Motor neuron (in vitro differentiated cells): ENCODE measurements around the gene LRRC73. TPM values are rescaled to one million over a fixed set of nuclear protein-coding genes. Genes with fewer than 3 reads are reported as not detected.
"Not testable (repeated sequence)": the region's sequence is repeated elsewhere in the genome, so short reads cannot be mapped to it uniquely, and the experiment has no call there.

Experiments used
- ATAC-seq, 8 experiments: fragments of 200-7000 bp; cut with Tn5 transposase; replicated peaks in 6 of 8; 2 replicates each; pipeline ENCODE4 v1.8.0; 2021; ENCODE audit warnings: mild to moderate bottlenecking in 8 of 8, moderate library complexity in 8 of 8
- H3K27ac ChIP-seq, 2 donors: fragments of 250-450 bp; sonication (Bioruptor Pico); 2 replicates each; pipeline ENCODE4 v1.9.0; 2021; ENCODE audit warnings: antibody characterized with exemption in 2 of 2, mild to moderate bottlenecking in 2 of 2, moderate library complexity in 1 of 2
- H3K4me1 ChIP-seq, 2 donors: fragments of 250-450 bp; sonication (Bioruptor Pico); replicated peaks in 1 of 2; 2 replicates each; pipeline ENCODE4 v1.6.1; 2021; ENCODE audit warnings: antibody characterized with exemption in 2 of 2, mild to moderate bottlenecking in 2 of 2, moderate library complexity in 1 of 2
- H3K4me3 ChIP-seq, 5 donors: fragments of 250-450 bp; sonication (Bioruptor Pico); 2 replicates each; pipeline ENCODE4 v1.9.0; 2021; ENCODE audit warnings: antibody characterized with exemption in 5 of 5, mild to moderate bottlenecking in 5 of 5, moderate library complexity in 4 of 5
- WGBS, 10 experiments: fragments of 450-650 bp; shearing (Covaris generic); methylation state at CpG; one replicate each; pipeline ENCODE4 v1.0.0; 2022; 5-methylcytosine and 5-hydroxymethylcytosine counted together
- in situ Hi-C, 9 experiments: fragments of 400-800 bp; cut with MboI; loops; one replicate each; pipeline ENCODE4 v1.15.0; 2021; ENCODE audit warnings: low sequenced_read_pairs in 9 of 9, low pct_unique_long_range_greater_than_20kb in 2 of 9; ENCODE audit not compliant: unreplicated experiment in 9 of 9
- total RNA-seq, 8 experiments: library from RNA; unstranded; fragments of 300-600 nt; gene quantifications; 2 replicates each; pipeline versions ENCODE4 v1.2.3 to v1.2.4, GENCODE V29; 2022

The LRRC73 gene
- total RNA-seq, 8 experiments from 2014 or later, result 0.67 to 3.7 (median 1.4) TPM

DNA sequence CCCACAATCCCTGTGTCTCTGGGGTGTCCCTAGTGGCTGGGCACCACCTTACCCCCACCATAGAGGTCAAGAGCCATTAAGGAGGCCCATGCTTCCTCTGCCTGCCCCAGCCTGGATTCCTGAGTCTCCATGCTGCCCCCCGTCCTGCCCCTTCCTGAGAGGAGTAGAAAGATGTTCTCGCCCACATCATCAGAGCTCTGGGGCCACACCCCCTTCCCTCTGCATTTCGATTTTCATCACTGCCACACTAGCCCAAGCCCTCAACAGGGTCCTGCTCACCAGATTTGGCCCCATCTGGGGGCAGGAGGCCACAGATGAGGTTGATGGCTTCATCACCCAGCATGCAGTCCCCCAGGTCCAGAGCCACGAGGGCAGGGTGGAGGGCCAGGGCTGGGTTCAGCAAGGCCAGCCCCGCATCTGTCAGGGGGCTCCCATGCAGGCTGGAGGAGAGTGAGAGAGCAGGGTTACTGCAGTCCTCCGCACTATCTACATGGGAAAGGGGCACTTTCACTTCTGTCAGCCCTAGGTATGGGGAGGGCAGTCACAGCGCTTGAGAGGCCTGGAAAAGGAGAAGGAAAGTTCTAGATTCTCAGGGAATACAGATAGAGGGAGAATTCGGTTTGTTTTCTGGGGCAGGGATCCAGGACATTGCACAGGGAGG lies 1.5 kb downstream of the LRRC73 start:
- Histone ChIP-seq H3K27ac (no peak overlapping the region), H3K4me3 (peak overlapping the region in 3 of 5 donors; percentile 58 to 88 (median 67)), H3K4me1 (peaks cover 15 to 17% of the 10 kb centered on the region in 2 donors)
- 40 to 70% (median 52%) methylated on average over 1 to 2 of the region's 8 CpGs; no CpG with 5 or more reads in 7 of the 10 experiments for WGBS, 10 experiments
- in situ Hi-C loops, result loop anchor here in 4 of 9 experiments (10.0 to 25.0 kb wide), 4 partner anchors 54 to 246 kb away; partner anchors contain the start of gene DLK2 (in 1 of the 4)
- ATAC-seq, result no peak

- no peak overlapping the region for H3K27ac ChIP-seq
- peak overlapping the region in 1 of 5 donors; percentile 5 for H3K4me3 ChIP-seq
- WGBS, 10 experiments, result 0 to 80% (median 40%) methylated on average over 1 to 4 of the region's 14 CpGs; no CpG with 5 or more reads in 1 of the 10 experiments
- ATAC-seq, result peak; percentile 27 to 49 (median 35)
- peaks cover 15 to 17% of the 10 kb centered on the region in 2 donors for H3K4me1 ChIP-seq
- in situ Hi-C loops, result loop anchor here in 4 of 9 experiments (10.0 to 25.0 kb wide), 4 partner anchors 52 to 245 kb away; partner anchors contain the start of gene DLK2 (in 1 of the 4)
Measured at GRCh38 chr6:43506667-43507471, 3.3 kb downstream of the LRRC73 start.

- 77 to 100% (median 86%) methylated on average over 1 to 3 of the region's 3 CpGs; no CpG with 5 or more reads in 4 of the 10 experiments for WGBS, 10 experiments
- ATAC-seq, result no peak
- Histone ChIP-seq H3K4me1 (peaks cover 15 to 17% of the 10 kb centered on the region in 2 donors), H3K27ac (no peak overlapping the region), H3K4me3 (no peak overlapping the region)
- in situ Hi-C loops, result loop anchor here in 4 of 9 experiments (10.0 to 25.0 kb wide), 4 partner anchors 51 to 244 kb away; partner anchors contain the start of gene DLK2 (in 1 of the 4)
Measured at GRCh38 chr6:43506171-43506570, 4.0 kb downstream of the LRRC73 start.

DNA sequence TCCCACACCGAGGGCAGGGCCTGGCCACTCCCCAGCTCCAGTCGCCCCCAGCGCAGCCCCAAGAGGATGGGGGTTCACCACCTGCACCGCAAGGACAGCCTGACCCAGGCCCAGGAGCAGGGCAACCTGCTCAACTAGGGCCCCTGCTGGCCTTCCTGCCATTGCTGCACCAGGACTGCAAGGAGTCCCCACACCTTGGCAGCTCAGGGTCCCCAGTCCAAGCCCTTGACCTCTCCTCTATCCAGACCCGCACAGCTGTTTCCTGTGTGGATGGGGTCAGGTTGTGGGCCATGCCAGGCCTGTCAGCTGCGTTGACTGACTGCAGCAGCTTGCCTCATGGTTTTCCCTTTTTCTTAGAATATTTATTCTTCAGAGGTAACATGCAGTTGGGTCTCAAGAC lies 4.4 kb downstream of the LRRC73 start:
- in situ Hi-C loops, result loop anchor here in 4 of 9 experiments (10.0 to 25.0 kb wide), 4 partner anchors 51 to 243 kb away; partner anchors contain the start of gene DLK2 (in 1 of the 4)
- H3K27ac ChIP-seq, result no peak overlapping the region
- H3K4me1 ChIP-seq, result peaks cover 13 to 17% of the 10 kb centered on the region in 2 donors
- H3K4me3 ChIP-seq, result no peak overlapping the region
- 38 to 100% (median 82%) methylated on average over 1 to 3 of the region's 6 CpGs; no CpG with 5 or more reads in 5 of the 10 experiments for WGBS, 10 experiments
- no peak for ATAC-seq

GRCh38 chr6:43504756-43505593 lies 5.2 kb downstream of the LRRC73 start:
- Histone ChIP-seq H3K4me3 (no peak overlapping the region), H3K4me1 (peaks cover 10 to 14% of the 10 kb centered on the region in 2 donors), H3K27ac (no peak overlapping the region)
- 88 to 100% (median 96%) methylated on average over 1 to 8 of the region's 26 CpGs; no CpG with 5 or more reads in 5 of the 10 experiments for WGBS, 10 experiments
- ATAC-seq, result no peak
- in situ Hi-C loops, result loop anchor here in 4 of 9 experiments (10.0 to 25.0 kb wide), 4 partner anchors 50 to 243 kb away; partner anchors contain the start of gene DLK2 (in 1 of the 4)

- Histone ChIP-seq H3K4me3 (no peak overlapping the region), H3K27ac (no peak overlapping the region), H3K4me1 (peaks cover 2 to 7% of the 10 kb centered on the region in 2 donors)
- in situ Hi-C loops, result loop anchor here in 4 of 9 experiments (10.0 to 25.0 kb wide), 4 partner anchors 49 to 241 kb away; partner anchors contain the start of gene DLK2 (in 1 of the 4)
- no peak for ATAC-seq
- 80 to 100% (median 98%) methylated on average over 1 to 4 of the region's 8 CpGs; no CpG with 5 or more reads in 4 of the 10 experiments for WGBS, 10 experiments
Measured at GRCh38 chr6:43503443-43503842, 6.7 kb downstream of the LRRC73 start.

GRCh38 chr6:43502666-43503065 lies 7.5 kb downstream of the LRRC73 start:
- H3K4me3 ChIP-seq, result no peak overlapping the region
- H3K27ac ChIP-seq, result no peak overlapping the region
- ATAC-seq, result no peak
- in situ Hi-C loops, result loop anchor here in 4 of 9 experiments (10.0 to 25.0 kb wide), 4 partner anchors 48 to 240 kb away; partner anchors contain the start of gene DLK2 (in 1 of the 4)
- WGBS, 10 experiments, result 40 to 70% methylated on average over 1 to 2 of the region's 4 CpGs; no CpG with 5 or more reads in 8 of the 10 experiments
- H3K4me1 ChIP-seq, result peaks cover 0 to 7% of the 10 kb centered on the region in 2 donors

- H3K4me3 ChIP-seq, result no peak overlapping the region
- ATAC-seq, result no peak
- no peaks in the 10 kb centered on the region for H3K4me1 ChIP-seq
- WGBS, 10 experiments, result 80 to 100% (median 86%) methylated on average over 1 to 2 of the region's 3 CpGs; no CpG with 5 or more reads in 5 of the 10 experiments
- in situ Hi-C loops, result loop anchor here in 4 of 9 experiments (10.0 to 25.0 kb wide), 4 partner anchors 46 to 239 kb away; partner anchors contain the start of gene DLK2 (in 1 of the 4)
- no peak overlapping the region for H3K27ac ChIP-seq
Measured at GRCh38 chr6:43500921-43501320, 9.2 kb downstream of the LRRC73 start.

- no peak overlapping the region for H3K27ac ChIP-seq
- no peaks in the 10 kb centered on the region for H3K4me1 ChIP-seq
- H3K4me3 ChIP-seq, result no peak overlapping the region
- 77 to 100% (median 88%) methylated on average over 1 to 7 of the region's 12 CpGs; no CpG with 5 or more reads in 3 of the 10 experiments for WGBS, 10 experiments
- ATAC-seq, result no peak
- in situ Hi-C loops, result no loop called here
Measured at GRCh38 chr6:43499028-43499815, 10.9 kb downstream of the LRRC73 start.

DNA sequence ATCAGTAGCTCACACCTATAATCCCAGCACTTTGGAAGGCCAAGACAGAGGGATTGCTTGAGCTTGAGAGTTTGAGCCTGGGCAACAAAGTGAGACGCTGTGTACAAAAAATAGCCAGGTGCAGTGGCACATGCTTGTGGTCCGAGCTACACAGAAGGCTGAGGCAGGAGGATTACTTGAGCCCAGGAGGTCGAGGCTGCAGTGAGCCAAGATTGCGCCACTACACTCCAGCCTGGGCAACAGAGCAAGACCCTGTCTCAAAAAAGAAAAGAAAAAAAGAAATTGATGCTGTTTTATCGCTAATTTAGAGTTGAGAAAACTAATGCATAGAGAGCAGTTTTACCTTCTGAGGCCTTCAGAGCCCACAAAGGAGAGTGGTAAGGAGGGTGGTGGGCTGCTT lies 11.9 kb downstream of the LRRC73 start:
- H3K27ac ChIP-seq, in situ Hi-C loops, H3K4me1 ChIP-seq, H3K4me3 ChIP-seq, ATAC-seq: not testable (repeated sequence)
- WGBS, 10 experiments, result 80 to 100% (median 96%) methylated on average over 1 to 4 of the region's 5 CpGs; no CpG with 5 or more reads in 5 of the 10 experiments

GRCh38 chr6:43497689-43498088 lies 12.5 kb downstream of the LRRC73 start:
- Histone ChIP-seq H3K27ac (no peak overlapping the region), H3K4me1 (no peaks in the 10 kb centered on the region), H3K4me3 (no peak overlapping the region)
- WGBS, 10 experiments, result 80 to 85% methylated on average over 1 to 5 of the region's 12 CpGs; no CpG with 5 or more reads in 8 of the 10 experiments
- ATAC-seq, result no peak
- in situ Hi-C loops, result no loop called here
